Coronary artery (tissue), 2 donors: Measurements from ENCODE around the gene TBC1D24.
A peak's percentile ranks its signal among the peaks of the same experiment; 100 is the strongest.

Source experiments
- DNase-seq: peaks from one replicate; pipeline ENCODE4 v3.0.0-alpha.2; 2017; ENCODE audit warnings: low spot score
- H3K27ac ChIP-seq, 2 donors: fragments of 200-600 bp; sonication (generic); one replicate each; pipeline ENCODE4 v1.5.1; 2016 to 2019
- H3K4me3 ChIP-seq: fragments of 200-600 bp; sonication (generic); 2 replicates; pipeline ENCODE4 v1.5.1; 2016; ENCODE audit warnings: mild to moderate bottlenecking, moderate library complexity
- CTCF ChIP-seq: fragments of 200-600 bp; sonication (generic); IDR thresholded peaks from one replicate; pipeline ENCODE4 v1.5.1; 2019; ENCODE audit warnings: antibody characterized with exemption

TBC1D24 gene

GRCh38 chr16:2474877-2475412, at the start of gene TBC1D24:
Gene TBC1D24, plus strand, starts transcription at chr16:2475127. Its CDS starts 21,022 bp downstream, at chr16:2496149.
- DNase-seq = peak; percentile 86
- H3K4me3 ChIP-seq = peak within 1 kb of the TSS; percentile 78
- peak within 1 kb of the TSS; percentile 16 to 81 for H3K27ac ChIP-seq
- no peak for TF ChIP-seq CTCF

- Histone ChIP-seq H3K27ac (no peak overlapping the region), H3K4me3 (no peak overlapping the region)
- no peak for DNase-seq
- no peak for TF ChIP-seq CTCF
Observed at GRCh38 chr16:2425825-2426430, 49.0 kb upstream of the TBC1D24 start.

GRCh38 chr16:2426941-2427361, 48.0 kb upstream of the TBC1D24 start:
- Histone ChIP-seq H3K27ac (no peak overlapping the region), H3K4me3 (no peak overlapping the region)
- TF ChIP-seq CTCF = no peak
- DNase-seq = no peak

GRCh38 chr16:2427526-2427925, 47.4 kb upstream of the TBC1D24 start:
- no peak overlapping the region for H3K27ac ChIP-seq
- no peak overlapping the region for H3K4me3 ChIP-seq
- no peak for DNase-seq
- no peak for TF ChIP-seq CTCF

- no peak for TF ChIP-seq CTCF
- peak overlapping the region; percentile 89 for H3K4me3 ChIP-seq
- DNase-seq = no peak
- peak overlapping the region; percentile 52 to 76 for H3K27ac ChIP-seq
Observed at GRCh38 chr16:2428051-2428783, 46.7 kb upstream of the TBC1D24 start.

GRCh38 chr16:2428784-2429033, 46.2 kb upstream of the TBC1D24 start:
- TF ChIP-seq CTCF = no peak
- Histone ChIP-seq H3K27ac (peak overlapping the region; percentile 52 to 76), H3K4me3 (peak overlapping the region; percentile 89)
- DNase-seq = no peak
